Duodenal mucosa (tissue), 2 donors: Measurements from ENCODE around the gene DENND1A.
"Not testable (repeated sequence)": the region's sequence is repeated elsewhere in the genome, so short reads cannot be mapped to it uniquely, and the experiment has no call there.

Experiments used
- H3K27ac ChIP-seq: one replicate; pipeline ENCODE4 v1.7.0; 2013; ENCODE audit warnings: low read depth, low read length
- H3K27me3 ChIP-seq, 2 donors: one replicate each; pipeline ENCODE4 v1.7.0; 2013; ENCODE audit warnings: low read length in 2 of 2, control low read depth in 1 of 2; ENCODE audit not compliant: insufficient read depth in 2 of 2, control insufficient read depth in 1 of 2
- H3K36me3 ChIP-seq, 2 donors: one replicate each; pipeline ENCODE4 v1.7.0; 2013; ENCODE audit warnings: low read length in 2 of 2, control low read depth in 1 of 2; ENCODE audit not compliant: insufficient read depth in 2 of 2, control insufficient read depth in 1 of 2
- H3K4me1 ChIP-seq, 2 donors: one replicate each; pipeline ENCODE4 v1.7.0; 2013; ENCODE audit warnings: low read length in 2 of 2, control low read depth in 1 of 2; ENCODE audit not compliant: insufficient read depth in 2 of 2, control insufficient read depth in 1 of 2
- H3K4me3 ChIP-seq, 2 donors: one replicate each; pipeline ENCODE4 v1.7.0; 2013; ENCODE audit warnings: low read length in 2 of 2, low read depth in 1 of 2
- H3K9ac ChIP-seq, 2 donors: one replicate each; pipeline ENCODE4 v1.7.0; 2013; ENCODE audit warnings: low read length in 2 of 2, low read depth in 1 of 2
- H3K9me3 ChIP-seq, 2 donors: one replicate each; pipeline ENCODE4 v1.7.0; 2013; ENCODE audit warnings: low read length in 2 of 2, control low read depth in 1 of 2; ENCODE audit not compliant: control insufficient read depth in 1 of 2

The DENND1A gene

DNA sequence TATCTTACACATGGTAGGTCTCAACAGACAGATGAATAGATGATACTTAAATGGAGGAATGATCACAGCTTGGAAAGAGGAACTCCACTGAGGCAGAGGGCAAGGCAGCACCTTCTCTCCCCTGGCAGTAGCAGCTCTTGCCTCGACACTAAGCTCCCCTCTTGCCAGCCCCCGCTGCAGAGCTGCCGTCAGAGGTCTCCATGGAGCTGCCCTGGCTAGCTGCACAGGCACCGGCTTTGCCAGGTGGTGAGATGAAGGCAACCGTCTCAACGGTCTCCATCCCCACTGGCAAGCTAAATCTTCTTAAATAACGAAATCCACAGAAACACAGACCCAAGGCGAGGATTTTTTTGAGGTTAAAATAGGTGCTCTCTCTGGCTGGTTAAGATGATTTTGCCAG is 492.7 kb downstream of the DENND1A start:
- Histone ChIP-seq H3K36me3 (peaks cover 12 to 29% of the 10 kb centered on the region in 2 donors), H3K4me3 (no peak overlapping the region), H3K27ac (no peak overlapping the region), H3K9ac (no peak overlapping the region), H3K9me3 (no peaks in the 10 kb centered on the region), H3K27me3 (no peaks in the 10 kb centered on the region), H3K4me1 (no peaks in the 10 kb centered on the region)

DNA sequence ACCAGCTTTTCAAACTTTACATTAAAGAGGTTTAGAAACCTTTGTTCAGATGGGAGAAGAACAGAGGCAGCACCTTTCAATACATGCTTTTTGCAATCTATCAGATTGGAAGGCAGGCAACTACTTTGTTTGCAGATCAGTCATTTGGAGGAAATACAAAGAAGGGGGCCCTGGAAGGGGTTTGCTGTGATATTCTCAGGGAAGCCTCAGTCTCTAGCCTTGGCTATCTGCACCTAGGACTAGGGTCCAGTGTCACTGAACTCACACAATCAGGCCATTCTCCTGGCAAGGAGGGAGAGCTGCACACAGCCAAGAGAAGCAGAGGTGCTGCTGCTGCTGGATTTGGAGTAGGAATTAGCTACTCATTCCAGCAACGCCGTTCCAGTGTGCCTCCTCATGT is 494.5 kb downstream of the DENND1A start:
- Histone ChIP-seq H3K9me3 (no peaks in the 10 kb centered on the region), H3K36me3 (peaks cover 16 to 32% of the 10 kb centered on the region in 2 donors), H3K4me1 (no peaks in the 10 kb centered on the region), H3K27me3 (no peaks in the 10 kb centered on the region), H3K27ac (no peak overlapping the region), H3K4me3 (no peak overlapping the region), H3K9ac (no peak overlapping the region)

DNA sequence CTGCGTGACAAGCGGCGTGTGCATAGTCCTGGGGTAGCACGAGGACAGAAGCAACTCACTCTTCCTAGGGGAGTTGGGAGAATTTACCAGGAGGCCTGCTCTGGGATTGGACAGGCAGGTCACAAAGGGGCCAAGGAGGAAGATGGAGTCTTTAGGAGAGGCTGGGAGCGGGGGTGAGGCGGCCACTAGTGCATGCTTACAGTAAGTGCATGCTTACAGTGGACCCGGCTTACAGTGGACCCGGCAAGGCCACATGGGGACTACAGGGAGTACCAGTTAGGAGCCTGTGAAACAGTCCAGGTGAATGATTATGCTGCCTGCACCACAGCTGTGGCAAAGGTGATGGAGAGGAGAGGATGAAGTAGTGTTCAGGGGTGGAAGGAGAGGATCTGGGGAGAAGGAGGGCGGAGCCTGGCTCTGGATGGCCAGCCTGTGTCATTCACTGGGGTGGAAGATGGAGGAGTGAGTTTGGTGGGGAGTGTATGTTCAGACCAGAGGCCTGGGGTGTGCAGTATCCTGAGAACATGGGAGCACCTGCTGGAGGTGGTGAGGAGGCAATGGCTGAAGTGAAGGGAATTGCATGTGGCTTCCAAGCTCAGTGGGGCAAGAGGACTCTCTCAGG is 495.2 kb downstream of the DENND1A start:
- no peaks in the 10 kb centered on the region for H3K27me3 ChIP-seq
- H3K36me3 ChIP-seq, result peaks cover 16 to 26% of the 10 kb centered on the region in 2 donors
- H3K4me3 ChIP-seq, result no peak overlapping the region
- H3K4me1 ChIP-seq, result no peaks in the 10 kb centered on the region
- no peak overlapping the region for H3K27ac ChIP-seq
- no peak overlapping the region for H3K9ac ChIP-seq
- H3K9me3 ChIP-seq, result no peaks in the 10 kb centered on the region

DNA sequence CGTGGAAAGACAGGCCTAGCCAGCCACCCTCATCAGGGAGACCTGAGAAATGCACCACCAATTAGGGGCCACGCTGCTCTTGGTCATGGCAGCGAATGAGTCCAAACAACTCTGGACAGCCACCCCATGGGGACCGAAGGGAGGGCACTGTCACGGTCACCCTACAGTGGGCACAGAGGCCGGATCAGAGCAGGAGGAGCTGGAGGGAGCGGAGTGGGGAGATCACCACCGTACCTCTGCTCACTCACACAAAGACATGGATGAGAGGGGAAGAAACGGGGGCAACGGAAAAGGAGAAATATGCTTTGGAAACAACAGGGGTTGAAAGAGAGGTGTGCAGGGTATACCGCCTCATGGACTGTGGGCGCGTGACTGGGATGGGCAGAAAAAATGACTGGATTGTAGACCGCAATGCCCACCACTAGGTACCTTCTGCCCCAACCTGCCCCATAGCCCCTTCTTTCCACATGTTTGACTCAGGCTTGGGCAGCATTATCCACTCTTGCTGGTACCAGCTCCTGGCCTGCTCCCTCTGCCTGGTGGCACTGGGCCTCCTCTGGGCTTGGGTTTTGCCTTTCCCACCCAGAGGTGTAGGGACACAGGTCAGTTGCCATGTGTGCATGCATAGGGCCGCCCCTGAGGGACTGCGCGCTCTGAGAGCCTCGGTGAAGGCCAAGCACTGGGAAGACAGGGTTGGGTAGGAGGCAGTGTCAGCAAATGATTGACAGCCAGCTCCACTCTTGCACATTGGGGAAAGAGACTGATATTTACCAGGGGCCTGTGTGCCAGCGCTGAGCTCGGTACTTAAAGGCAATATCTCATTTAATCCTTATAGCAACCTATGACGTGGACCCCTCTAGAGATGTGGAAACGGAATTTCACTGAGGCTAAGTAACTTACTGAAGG is 497.3 kb downstream of the DENND1A start:
- Histone ChIP-seq H3K36me3 (peaks cover 14 to 16% of the 10 kb centered on the region in 2 donors), H3K27me3 (no peaks in the 10 kb centered on the region), H3K9me3 (no peaks in the 10 kb centered on the region), H3K9ac (no peak overlapping the region), H3K4me1 (no peaks in the 10 kb centered on the region), H3K4me3 (no peak overlapping the region), H3K27ac (no peak overlapping the region)

DNA sequence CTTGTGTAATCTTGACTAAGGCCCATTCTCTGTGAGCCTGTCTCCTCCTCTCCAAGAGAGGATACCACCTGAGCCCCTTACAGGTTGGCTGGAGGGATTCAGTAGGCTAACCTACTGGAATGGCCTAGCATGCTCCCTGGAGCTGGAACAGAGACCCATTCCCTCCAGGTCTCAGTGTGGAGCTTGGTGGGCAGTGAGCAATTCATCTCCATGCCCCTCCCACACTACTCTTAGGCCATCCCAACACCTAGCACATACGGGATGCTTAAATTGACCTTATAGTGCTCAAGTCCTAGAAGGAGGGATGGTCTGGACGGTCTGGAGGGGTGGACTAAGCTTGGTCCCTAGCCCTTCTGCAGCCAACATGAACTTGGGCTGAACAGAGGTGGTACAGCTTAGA is 498.3 kb downstream of the DENND1A start:
- H3K4me3 ChIP-seq, result no peak overlapping the region
- no peaks in the 10 kb centered on the region for H3K9me3 ChIP-seq
- no peaks in the 10 kb centered on the region for H3K27me3 ChIP-seq
- H3K27ac ChIP-seq, result no peak overlapping the region
- peaks cover 13 to 16% of the 10 kb centered on the region in 2 donors for H3K36me3 ChIP-seq
- no peaks in the 10 kb centered on the region for H3K4me1 ChIP-seq
- no peak overlapping the region for H3K9ac ChIP-seq

DNA sequence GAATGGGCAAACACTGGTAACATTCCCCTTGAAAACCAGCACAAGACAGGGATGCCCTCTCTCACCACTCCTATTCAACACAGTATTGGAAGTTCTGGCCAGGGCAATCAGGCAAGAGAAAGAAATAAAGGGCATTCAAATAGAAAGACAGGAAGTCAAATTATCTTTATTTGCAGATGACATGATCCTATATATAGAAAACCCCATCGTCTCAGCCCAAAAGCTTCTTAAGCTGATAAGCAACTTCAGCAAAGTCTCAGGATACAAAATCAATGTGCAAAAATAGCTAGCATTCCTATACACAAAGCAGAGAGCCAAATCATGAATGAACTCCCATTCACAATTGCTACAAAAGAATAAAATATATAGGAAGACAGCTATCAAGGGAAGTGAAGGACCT is 501.5 kb downstream of the DENND1A start:
- not testable (repeated sequence) for H3K27ac ChIP-seq, H3K9me3 ChIP-seq, H3K9ac ChIP-seq, H3K27me3 ChIP-seq, H3K4me1 ChIP-seq, H3K4me3 ChIP-seq
- H3K36me3 ChIP-seq, result peaks cover 4 to 20% of the 10 kb centered on the region in 2 donors

DNA sequence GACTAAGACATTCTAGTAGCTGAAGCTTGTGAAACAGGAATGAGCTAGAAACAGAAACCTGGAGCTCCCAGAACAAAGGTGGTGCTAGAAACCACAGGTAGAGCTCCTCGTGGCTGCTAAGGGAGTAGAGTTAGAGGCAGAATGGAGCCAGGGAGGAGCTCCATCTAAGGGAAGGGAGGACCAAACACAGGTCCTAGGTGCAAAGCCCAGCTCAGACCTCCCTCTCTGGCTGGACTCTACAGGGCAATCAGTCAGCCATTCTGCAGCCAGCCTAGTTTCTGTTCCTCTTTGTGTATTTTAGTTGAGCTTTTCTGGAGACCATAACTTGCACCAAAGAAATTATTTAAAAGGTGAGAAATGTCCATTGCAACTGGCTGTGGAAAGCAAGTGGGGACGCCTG is 503.5 kb downstream of the DENND1A start:
- Histone ChIP-seq H3K9ac (no peak overlapping the region), H3K36me3 (peaks cover 0 to 17% of the 10 kb centered on the region in 2 donors), H3K9me3 (no peaks in the 10 kb centered on the region), H3K4me1 (no peaks in the 10 kb centered on the region), H3K27ac (no peak overlapping the region), H3K27me3 (no peaks in the 10 kb centered on the region), H3K4me3 (no peak overlapping the region)

DNA sequence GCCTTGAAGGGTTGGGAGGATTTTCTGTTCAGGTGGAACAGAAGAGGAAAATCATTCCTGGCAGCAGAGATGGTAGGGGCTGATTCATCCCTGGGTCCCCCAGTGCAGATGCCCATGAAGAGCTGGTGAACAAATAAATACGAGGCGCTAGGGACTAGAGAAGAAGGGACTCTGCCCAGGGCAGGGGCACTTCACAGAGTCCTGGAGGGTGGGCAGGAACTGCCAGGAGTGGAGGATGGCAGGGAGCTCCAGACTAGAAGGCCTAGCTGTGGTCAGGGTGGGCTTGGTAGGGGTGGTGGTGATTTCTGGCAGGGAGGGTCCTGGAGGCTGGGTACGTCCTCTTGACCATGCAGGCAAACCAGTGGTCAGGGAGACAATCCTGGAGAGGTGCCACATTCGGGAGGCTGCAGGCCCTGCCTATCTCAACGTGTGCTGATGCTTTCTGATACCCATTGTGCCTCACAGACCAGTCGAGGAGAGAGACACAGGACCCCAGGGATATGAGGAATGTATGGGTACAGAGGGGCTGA is 504.0 kb downstream of the DENND1A start:
- H3K4me3 ChIP-seq, result no peak overlapping the region
- no peaks in the 10 kb centered on the region for H3K9me3 ChIP-seq
- H3K9ac ChIP-seq, result no peak overlapping the region
- no peaks in the 10 kb centered on the region for H3K27me3 ChIP-seq
- H3K4me1 ChIP-seq, result no peaks in the 10 kb centered on the region
- H3K36me3 ChIP-seq, result peaks cover 0 to 17% of the 10 kb centered on the region in 2 donors
- H3K27ac ChIP-seq, result no peak overlapping the region

DNA sequence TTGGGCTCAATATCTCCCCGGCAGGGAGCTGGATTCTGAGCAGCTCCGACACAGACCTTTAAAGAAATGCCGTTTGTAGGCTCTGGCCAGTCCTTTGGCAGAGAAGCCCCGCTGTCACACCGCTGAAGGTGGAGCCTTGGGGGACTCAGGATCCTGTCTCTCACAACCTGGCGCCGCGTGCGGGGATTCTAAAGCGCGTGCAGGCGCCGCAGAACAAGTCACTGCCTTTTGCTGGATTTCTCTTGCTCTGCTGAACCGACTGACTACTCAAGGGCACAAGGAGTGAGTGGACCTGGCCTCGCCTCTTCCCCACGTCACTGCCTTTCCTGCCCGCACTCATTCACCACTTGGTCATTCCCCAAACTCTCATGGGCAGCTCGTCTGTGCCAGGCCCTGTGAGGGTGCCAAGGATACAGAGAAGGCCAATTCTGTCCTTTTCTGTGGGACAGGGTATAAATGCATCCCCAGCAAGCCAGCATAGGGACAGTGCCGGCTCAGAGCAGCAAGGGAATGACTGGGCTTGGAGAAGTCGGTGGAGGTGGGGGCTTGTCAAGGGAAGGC is 504.6 kb downstream of the DENND1A start:
- no peak overlapping the region for H3K27ac ChIP-seq
- H3K9ac ChIP-seq, result no peak overlapping the region
- H3K4me3 ChIP-seq, result no peak overlapping the region
- no peaks in the 10 kb centered on the region for H3K4me1 ChIP-seq
- peaks cover 0 to 17% of the 10 kb centered on the region in 2 donors for H3K36me3 ChIP-seq
- no peaks in the 10 kb centered on the region for H3K27me3 ChIP-seq
- no peaks in the 10 kb centered on the region for H3K9me3 ChIP-seq
